ENCODE measurements around the gene NLGN1.

DNA sequence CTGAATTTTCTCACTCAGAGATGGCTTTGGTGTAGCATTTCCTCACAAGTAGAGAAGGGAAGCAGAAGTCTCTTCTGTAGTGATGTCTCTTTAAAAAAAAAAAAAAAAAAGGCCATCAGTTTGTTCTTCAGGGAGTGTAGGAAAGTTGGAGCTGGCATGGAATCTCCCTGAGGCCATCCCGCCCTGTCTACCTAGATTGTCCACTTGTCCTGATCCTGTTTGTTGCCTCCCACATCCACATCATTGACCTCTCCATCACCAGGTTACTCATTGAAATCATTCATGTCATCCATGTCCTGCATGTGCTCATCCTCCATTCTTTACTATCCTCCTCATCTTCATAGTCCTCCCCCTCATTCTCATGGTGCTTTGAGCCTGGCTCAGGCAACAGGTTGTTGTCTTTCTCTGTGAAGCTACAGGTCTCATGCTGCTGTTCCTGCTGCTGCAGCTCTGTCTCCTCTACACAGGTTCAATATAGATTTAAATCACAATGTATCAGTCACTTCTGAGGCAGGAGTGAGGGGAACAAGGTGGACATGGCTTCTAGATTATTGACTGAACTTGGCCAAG lies 905.3 kb downstream of the NLGN1 start:
- TF ChIP-seq, protein P1, sequence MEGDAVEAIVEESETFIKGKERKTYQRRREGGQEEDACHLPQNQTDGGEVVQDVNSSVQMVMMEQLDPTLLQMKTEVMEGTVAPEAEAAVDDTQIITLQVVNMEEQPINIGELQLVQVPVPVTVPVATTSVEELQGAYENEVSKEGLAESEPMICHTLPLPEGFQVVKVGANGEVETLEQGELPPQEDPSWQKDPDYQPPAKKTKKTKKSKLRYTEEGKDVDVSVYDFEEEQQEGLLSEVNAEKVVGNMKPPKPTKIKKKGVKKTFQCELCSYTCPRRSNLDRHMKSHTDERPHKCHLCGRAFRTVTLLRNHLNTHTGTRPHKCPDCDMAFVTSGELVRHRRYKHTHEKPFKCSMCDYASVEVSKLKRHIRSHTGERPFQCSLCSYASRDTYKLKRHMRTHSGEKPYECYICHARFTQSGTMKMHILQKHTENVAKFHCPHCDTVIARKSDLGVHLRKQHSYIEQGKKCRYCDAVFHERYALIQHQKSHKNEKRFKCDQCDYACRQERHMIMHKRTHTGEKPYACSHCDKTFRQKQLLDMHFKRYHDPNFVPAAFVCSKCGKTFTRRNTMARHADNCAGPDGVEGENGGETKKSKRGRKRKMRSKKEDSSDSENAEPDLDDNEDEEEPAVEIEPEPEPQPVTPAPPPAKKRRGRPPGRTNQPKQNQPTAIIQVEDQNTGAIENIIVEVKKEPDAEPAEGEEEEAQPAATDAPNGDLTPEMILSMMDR (IDR thresholded peaks at IDR 0.05; ENCODE audit: low read depth, low read length) = no peak
- TF ChIP-seq, protein P2, sequence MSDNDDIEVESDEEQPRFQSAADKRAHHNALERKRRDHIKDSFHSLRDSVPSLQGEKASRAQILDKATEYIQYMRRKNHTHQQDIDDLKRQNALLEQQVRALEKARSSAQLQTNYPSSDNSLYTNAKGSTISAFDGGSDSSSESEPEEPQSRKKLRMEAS (IDR thresholded peaks at IDR 0.05; ENCODE audit: low read depth, low read length) = no peak

All from NB4 (cell line).